Measurements from ENCODE around the gene TRIM47.

DNA sequence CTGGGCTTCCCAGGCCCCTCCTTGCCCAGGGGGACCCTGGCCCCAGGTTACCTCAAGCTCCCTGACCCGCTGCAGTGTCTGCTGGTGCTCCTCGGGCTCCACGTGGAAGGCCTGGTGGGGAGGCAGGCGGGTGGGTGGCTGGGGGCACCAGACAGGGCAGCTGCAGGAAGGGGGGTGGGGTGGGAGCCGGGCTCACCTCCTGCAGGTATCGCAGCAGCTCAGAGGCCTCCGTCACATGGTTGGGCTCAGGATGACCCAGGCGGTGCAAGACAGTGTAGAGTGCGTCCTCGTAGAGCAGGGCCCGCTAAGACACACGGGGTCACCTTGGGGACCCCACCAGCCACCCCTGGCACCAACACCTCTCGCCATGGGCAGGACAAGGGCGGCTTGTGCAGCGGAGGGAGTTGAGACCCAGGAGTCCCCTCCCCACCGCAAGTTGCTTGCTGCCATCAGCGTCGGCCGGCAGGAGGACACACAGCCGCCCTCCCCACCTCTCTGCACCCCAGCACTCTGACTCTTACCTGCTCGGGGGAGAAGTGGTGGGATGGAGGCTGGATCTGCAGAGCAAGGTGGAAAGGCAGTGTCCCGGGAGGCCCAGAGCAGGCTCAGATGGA is 35.3 kb downstream of the TRIM47 start:
- TF ChIP-seq, protein P1, sequence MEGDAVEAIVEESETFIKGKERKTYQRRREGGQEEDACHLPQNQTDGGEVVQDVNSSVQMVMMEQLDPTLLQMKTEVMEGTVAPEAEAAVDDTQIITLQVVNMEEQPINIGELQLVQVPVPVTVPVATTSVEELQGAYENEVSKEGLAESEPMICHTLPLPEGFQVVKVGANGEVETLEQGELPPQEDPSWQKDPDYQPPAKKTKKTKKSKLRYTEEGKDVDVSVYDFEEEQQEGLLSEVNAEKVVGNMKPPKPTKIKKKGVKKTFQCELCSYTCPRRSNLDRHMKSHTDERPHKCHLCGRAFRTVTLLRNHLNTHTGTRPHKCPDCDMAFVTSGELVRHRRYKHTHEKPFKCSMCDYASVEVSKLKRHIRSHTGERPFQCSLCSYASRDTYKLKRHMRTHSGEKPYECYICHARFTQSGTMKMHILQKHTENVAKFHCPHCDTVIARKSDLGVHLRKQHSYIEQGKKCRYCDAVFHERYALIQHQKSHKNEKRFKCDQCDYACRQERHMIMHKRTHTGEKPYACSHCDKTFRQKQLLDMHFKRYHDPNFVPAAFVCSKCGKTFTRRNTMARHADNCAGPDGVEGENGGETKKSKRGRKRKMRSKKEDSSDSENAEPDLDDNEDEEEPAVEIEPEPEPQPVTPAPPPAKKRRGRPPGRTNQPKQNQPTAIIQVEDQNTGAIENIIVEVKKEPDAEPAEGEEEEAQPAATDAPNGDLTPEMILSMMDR (conservative IDR thresholded peaks at IDR 0.05; ENCODE audit: low read length): no peak
- no peak for TF ChIP-seq EZH2phosphoT487 (IDR thresholded peaks at IDR 0.05; ENCODE audit: borderline replicate concordance, low read depth, low read length)
